ENCODE measurements around the gene WDTC1.
"Not testable (repeated sequence)": the region's sequence is repeated elsewhere in the genome, so short reads cannot be mapped to it uniquely, and the experiment has no call there.

The WDTC1 gene

DNA sequence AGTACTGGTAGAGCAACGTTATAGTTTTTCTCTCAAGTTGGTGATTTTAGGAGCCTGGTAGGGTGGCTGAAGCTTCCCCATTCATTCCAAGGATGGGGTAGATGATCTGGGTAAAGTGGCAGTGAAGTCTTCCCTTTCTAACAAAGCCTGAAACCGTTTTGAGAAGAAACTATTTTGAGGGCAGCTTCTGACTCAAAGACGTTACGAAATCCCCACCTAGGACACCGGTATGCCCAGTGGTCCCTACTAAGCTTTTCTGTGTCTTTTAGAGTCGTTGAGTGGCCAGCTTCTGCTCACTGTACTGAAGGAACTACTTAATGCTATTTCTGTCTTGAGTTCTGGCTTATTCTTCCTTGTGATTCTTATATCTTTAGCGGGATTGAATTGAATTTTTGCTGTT, 1.4 kb downstream of the WDTC1 start:
- no peak for DNase-seq (ENCODE audit: extremely low read depth, low read depth)
- TF ChIP-seq, protein P1, sequence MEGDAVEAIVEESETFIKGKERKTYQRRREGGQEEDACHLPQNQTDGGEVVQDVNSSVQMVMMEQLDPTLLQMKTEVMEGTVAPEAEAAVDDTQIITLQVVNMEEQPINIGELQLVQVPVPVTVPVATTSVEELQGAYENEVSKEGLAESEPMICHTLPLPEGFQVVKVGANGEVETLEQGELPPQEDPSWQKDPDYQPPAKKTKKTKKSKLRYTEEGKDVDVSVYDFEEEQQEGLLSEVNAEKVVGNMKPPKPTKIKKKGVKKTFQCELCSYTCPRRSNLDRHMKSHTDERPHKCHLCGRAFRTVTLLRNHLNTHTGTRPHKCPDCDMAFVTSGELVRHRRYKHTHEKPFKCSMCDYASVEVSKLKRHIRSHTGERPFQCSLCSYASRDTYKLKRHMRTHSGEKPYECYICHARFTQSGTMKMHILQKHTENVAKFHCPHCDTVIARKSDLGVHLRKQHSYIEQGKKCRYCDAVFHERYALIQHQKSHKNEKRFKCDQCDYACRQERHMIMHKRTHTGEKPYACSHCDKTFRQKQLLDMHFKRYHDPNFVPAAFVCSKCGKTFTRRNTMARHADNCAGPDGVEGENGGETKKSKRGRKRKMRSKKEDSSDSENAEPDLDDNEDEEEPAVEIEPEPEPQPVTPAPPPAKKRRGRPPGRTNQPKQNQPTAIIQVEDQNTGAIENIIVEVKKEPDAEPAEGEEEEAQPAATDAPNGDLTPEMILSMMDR (IDR thresholded peaks at IDR 0.05; ENCODE audit: low read depth, low read length) = no peak

DNA sequence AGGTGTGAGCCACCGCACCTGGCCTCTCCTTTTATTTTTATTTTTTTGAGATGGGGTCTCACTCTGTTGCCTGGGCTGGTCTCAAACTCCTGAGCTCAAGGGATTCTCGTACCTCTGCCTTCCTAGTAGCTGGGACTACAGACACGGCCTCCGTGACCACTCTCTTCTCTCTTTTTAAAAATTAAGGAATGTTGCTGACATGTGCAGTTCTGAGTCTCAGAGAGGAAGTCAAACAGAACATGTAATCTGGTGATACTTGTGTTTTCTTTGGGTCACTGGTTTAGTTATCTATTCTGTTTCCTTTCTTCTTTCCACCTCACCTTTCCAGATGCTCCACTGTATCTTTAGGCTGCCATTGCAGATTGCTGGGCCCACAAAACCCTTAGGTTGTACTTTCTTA, 2.7 kb downstream of the WDTC1 start:
- no peak for DNase-seq (ENCODE audit: extremely low read depth, low read depth)
- TF ChIP-seq, protein P1 (IDR thresholded peaks at IDR 0.05; ENCODE audit: low read depth, low read length) = no peak

DNA sequence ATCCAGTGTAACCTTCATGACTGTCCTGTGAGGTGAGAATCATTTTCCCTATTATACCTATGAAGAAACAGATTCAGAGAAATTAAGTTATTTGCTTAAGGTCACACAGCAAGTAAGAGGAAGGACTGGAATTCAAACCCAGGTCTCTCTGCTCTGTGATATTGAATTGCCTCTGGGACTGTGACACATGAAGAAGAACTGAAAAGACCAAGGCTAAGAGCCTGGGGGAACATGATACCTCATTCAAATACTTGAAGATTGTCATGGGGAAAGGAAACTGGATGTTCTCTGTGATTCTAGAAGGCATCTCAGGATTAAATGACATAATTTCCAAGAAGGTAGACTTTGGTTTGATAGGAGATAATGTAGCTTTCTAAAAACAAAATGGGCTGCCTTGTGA, 3.6 kb downstream of the WDTC1 start:
- DNase-seq (ENCODE audit: extremely low read depth, low read depth) = no peak
- TF ChIP-seq, protein P1 (IDR thresholded peaks at IDR 0.05; ENCODE audit: low read depth, low read length) = no peak

DNA sequence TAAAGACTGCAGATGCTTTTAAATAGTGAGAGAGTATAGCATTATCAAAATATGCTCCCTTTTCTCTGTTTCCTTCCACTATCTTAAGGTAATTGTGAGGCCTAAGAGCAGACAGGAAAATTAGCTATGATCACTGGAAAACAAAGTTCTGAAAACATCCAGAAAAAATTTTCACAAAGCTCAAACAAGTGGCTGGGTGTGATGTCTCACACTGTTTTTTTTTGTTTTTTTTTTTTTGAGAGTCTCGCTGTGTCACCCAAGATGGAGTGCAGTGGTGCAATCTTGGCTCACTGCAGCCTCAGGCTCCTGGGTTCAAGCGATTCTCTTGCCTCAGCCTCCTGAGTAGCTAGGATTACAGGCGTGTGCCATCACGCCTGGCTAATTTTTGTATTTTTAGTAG, 7.2 kb downstream of the WDTC1 start:
- no peak for DNase-seq (ENCODE audit: extremely low read depth, low read depth)
- TF ChIP-seq, protein P1 (IDR thresholded peaks at IDR 0.05; ENCODE audit: low read depth, low read length) = no peak

DNA sequence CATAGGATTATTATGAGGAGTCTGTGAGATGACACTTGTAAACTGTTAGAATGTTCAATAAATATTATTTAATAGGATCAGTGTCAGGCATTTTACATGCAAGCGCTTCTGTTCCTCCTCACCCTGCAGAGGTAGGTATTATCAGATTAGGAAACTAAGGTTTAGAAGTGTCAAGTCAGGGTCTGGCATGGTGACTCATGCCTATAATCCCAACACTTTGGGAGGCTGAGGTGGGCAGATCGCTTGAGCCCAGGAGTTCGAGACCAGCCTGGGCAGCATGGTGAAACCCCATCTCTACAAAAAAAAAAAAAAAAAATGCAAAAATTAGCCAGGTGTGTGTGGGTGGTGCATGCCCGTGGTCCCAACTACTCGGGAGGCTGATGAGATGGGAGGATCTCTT, 9.2 kb downstream of the WDTC1 start:
- DNase-seq (ENCODE audit: extremely low read depth, low read depth) = not testable (repeated sequence)

GRCh38 chr1:27246194-27246593, 11.8 kb downstream of the WDTC1 start:
- TF ChIP-seq, protein P1 (IDR thresholded peaks at IDR 0.05; ENCODE audit: low read depth, low read length) = no peak
- DNase-seq (ENCODE audit: extremely low read depth, low read depth) = no peak

- TF ChIP-seq, protein P1 (IDR thresholded peaks at IDR 0.05; ENCODE audit: low read depth, low read length) = no peak
- no peak for DNase-seq (ENCODE audit: extremely low read depth, low read depth)
Observed at GRCh38 chr1:27253596-27253995, 19.2 kb downstream of the WDTC1 start.

DNA sequence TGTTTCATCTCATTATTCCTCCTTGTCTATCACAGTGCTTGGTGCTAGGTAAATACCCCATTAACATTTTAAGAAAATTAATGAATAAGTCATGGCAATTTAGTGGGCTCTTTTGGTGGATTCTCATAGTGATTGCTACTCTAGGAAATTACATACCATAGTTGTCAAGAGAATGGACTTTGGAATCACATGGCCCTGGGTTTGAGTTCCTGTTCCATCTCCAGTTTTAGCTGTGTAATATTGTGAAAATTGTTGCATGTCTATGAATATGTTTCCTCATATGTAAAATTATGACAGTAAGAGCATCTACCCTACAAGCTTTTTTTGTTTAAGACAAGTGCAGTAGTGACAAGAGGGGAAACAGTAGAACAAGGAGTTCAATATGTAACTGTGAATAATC, 20.7 kb downstream of the WDTC1 start:
- no peak for DNase-seq (ENCODE audit: extremely low read depth, low read depth)
- TF ChIP-seq, protein P1 (IDR thresholded peaks at IDR 0.05; ENCODE audit: low read depth, low read length) = no peak

All from AG09319 (cell line).